Kidney epithelial cell (primary cell): ENCODE results near the gene MEOX1. TPM values are rescaled to one million over a fixed set of nuclear protein-coding genes. Genes with fewer than 3 reads are reported as not detected.
A peak's percentile ranks its signal among the peaks of the same experiment; 100 is the strongest.

ENCODE experiments used
- DNase-seq: peaks from one replicate; pipeline ENCODE4 v3.0.0-alpha.2; 2010; ENCODE audit warnings: low read depth
- H3K27me3 ChIP-seq: 2 replicates; pipeline ENCODE4 v1.6.0; 2011; ENCODE audit warnings: low read length; ENCODE audit not compliant: control insufficient read depth, insufficient read depth
- H3K36me3 ChIP-seq: 2 replicates; pipeline ENCODE4 v1.5.1; 2011; ENCODE audit warnings: low read length; ENCODE audit not compliant: control insufficient read depth, insufficient read depth
- H3K4me3 ChIP-seq: 2 replicates; pipeline ENCODE4 v1.5.1; 2011; ENCODE audit warnings: low read depth, mild to moderate bottlenecking, control low read depth, low read length
- CTCF ChIP-seq: IDR thresholded peaks from 2 replicates; pipeline ENCODE4 v1.5.1; 2011; ENCODE audit warnings: mild to moderate bottlenecking, moderate library complexity, low read length, control low read depth, inconsistent platforms; ENCODE audit not compliant: insufficient read depth, poor library complexity, severe bottlenecking
- total RNA-seq: library from RNA; depleted of rRNA; stranded (reverse); fragments of >200 nt; gene quantifications from 2 replicates; pipeline ENCODE4 v1.2.3, GENCODE V29; 2015

The MEOX1 gene
- total RNA-seq, 1 donor from 2014 or later: 2.6 TPM

- no peak for TF ChIP-seq CTCF
- Histone ChIP-seq H3K4me3 (no peak overlapping the region), H3K36me3 (no peaks in the 10 kb centered on the region), H3K27me3 (peaks cover 3% of the 10 kb centered on the region)
- no peak for DNase-seq
Observed at GRCh38 chr17:43640491-43641252, 21.1 kb downstream of the MEOX1 start.

- Histone ChIP-seq H3K27me3 (peaks cover 1% of the 10 kb centered on the region), H3K4me3 (no peak overlapping the region), H3K36me3 (no peaks in the 10 kb centered on the region)
- no peak for TF ChIP-seq CTCF
- no peak for DNase-seq
Observed at GRCh38 chr17:43637563-43638323, 24.0 kb downstream of the MEOX1 start.

- no peaks in the 10 kb centered on the region for H3K36me3 ChIP-seq
- TF ChIP-seq CTCF: no peak
- no peak overlapping the region for H3K4me3 ChIP-seq
- DNase-seq: peak; percentile 31
- H3K27me3 ChIP-seq: peaks cover 4% of the 10 kb centered on the region
Observed at GRCh38 chr17:43636426-43636825, 25.3 kb downstream of the MEOX1 start.

- H3K27me3 ChIP-seq: peaks cover 4% of the 10 kb centered on the region
- H3K4me3 ChIP-seq: no peak overlapping the region
- no peak for DNase-seq
- no peaks in the 10 kb centered on the region for H3K36me3 ChIP-seq
- TF ChIP-seq CTCF: no peak
Observed at GRCh38 chr17:43634591-43635125, 27.1 kb downstream of the MEOX1 start.

GRCh38 chr17:43632221-43632620 is 29.5 kb downstream of the MEOX1 start:
- TF ChIP-seq CTCF: no peak
- Histone ChIP-seq H3K27me3 (peaks cover 6% of the 10 kb centered on the region), H3K36me3 (no peaks in the 10 kb centered on the region), H3K4me3 (no peak overlapping the region)
- DNase-seq: no peak
